HEK293 (cell line): Measurements from ENCODE around the gene RHOT2.

Source experiments
- SALL2 ChIP-seq: fragments of 450-650 bp; formaldehyde crosslinking; IDR thresholded peaks from 2 replicates; pipeline ENCODE4 v1.5.0; 2017; ENCODE audit warnings: missing biosample characterization, mild to moderate bottlenecking, missing genetic modification characterization, borderline replicate concordance
- SCRT2 ChIP-seq: fragments of 450-650 bp; formaldehyde crosslinking; IDR thresholded peaks from 2 replicates; pipeline ENCODE4 v1.5.1; 2016; ENCODE audit warnings: missing biosample characterization, missing genetic modification characterization
- SETDB1 ChIP-seq: IDR thresholded peaks from one replicate; pipeline ENCODE4 v1.6.1; 2017; ENCODE audit warnings: mild to moderate bottlenecking, low read length, moderate library complexity, mixed read lengths; ENCODE audit not compliant: insufficient read length
- SP2 ChIP-seq: fragments of 450-650 bp; formaldehyde crosslinking; IDR thresholded peaks from 2 replicates; pipeline ENCODE4 v1.5.1; 2016; ENCODE audit warnings: missing biosample characterization, missing genetic modification characterization
- SP3 ChIP-seq: fragments of 450-650 bp; formaldehyde crosslinking; IDR thresholded peaks from 2 replicates; pipeline ENCODE4 v1.5.1; 2016; ENCODE audit warnings: missing biosample characterization, missing genetic modification characterization
- TCF7L2 ChIP-seq: IDR thresholded peaks from 2 replicates; pipeline ENCODE4 v1.6.1; 2011; ENCODE audit warnings: low read depth, mild to moderate bottlenecking, inconsistent platforms, low read length, moderate library complexity, borderline replicate concordance
- ZNF16 ChIP-seq: fragments of 450-650 bp; formaldehyde crosslinking; IDR thresholded peaks from 2 replicates; pipeline ENCODE4 v1.5.1; 2016; ENCODE audit warnings: low read depth, missing biosample characterization, missing genetic modification characterization
- ZNF202 ChIP-seq: fragments of 450-650 bp; formaldehyde crosslinking; IDR thresholded peaks from 2 replicates; pipeline ENCODE4 v1.5.1; 2016; ENCODE audit warnings: missing biosample characterization, missing genetic modification characterization, borderline replicate concordance
- ZNF324 ChIP-seq: fragments of 450-650 bp; formaldehyde crosslinking; IDR thresholded peaks from 2 replicates; pipeline ENCODE4 v1.5.1; 2016; ENCODE audit warnings: missing biosample characterization, missing genetic modification characterization
- ZNF548 ChIP-seq: fragments of 450-650 bp; formaldehyde crosslinking; IDR thresholded peaks from 2 replicates; pipeline ENCODE4 v1.5.1; 2016; ENCODE audit warnings: missing biosample characterization, missing genetic modification characterization
- ZNF558 ChIP-seq: fragments of 450-650 bp; formaldehyde crosslinking; IDR thresholded peaks from 2 replicates; pipeline ENCODE4 v1.5.1; 2016; ENCODE audit warnings: missing biosample characterization, missing genetic modification characterization
- ZNF585B ChIP-seq: fragments of 450-650 bp; formaldehyde crosslinking; IDR thresholded peaks from 2 replicates; pipeline ENCODE4 v1.5.1; 2016; ENCODE audit warnings: missing biosample characterization, missing genetic modification characterization
- ZNF664 ChIP-seq: fragments of 450-650 bp; formaldehyde crosslinking; IDR thresholded peaks from 2 replicates; pipeline ENCODE4 v1.5.1; 2016; ENCODE audit warnings: missing biosample characterization, missing genetic modification characterization
- ZNF843 ChIP-seq: fragments of 450-650 bp; formaldehyde crosslinking; IDR thresholded peaks from 2 replicates; pipeline ENCODE4 v1.5.1; 2016; ENCODE audit warnings: missing biosample characterization, missing genetic modification characterization
- ZXDB ChIP-seq: fragments of 450-650 bp; formaldehyde crosslinking; IDR thresholded peaks from 2 replicates; pipeline ENCODE4 v1.5.1; 2016; ENCODE audit warnings: missing biosample characterization, missing genetic modification characterization
- TF ChIP-seq, protein P1 (sequence below): fragments of 450-650 bp; formaldehyde crosslinking; IDR thresholded peaks from 2 replicates; pipeline ENCODE4 v1.5.1; 2017; ENCODE audit warnings: missing biosample characterization, mild to moderate bottlenecking, missing genetic modification characterization, moderate library complexity
- TF ChIP-seq, protein P2 (sequence below): fragments of 450-650 bp; formaldehyde crosslinking; IDR thresholded peaks from 2 replicates; pipeline ENCODE4 v1.5.1; 2016; ENCODE audit warnings: missing biosample characterization, missing genetic modification characterization
- TF ChIP-seq, protein P3 (sequence below): fragments of 450-650 bp; formaldehyde crosslinking; IDR thresholded peaks from 2 replicates; pipeline ENCODE4 v1.5.1; 2017; ENCODE audit warnings: missing biosample characterization, missing genetic modification characterization
- TF ChIP-seq, protein P4 (sequence below): fragments of 450-650 bp; formaldehyde crosslinking; IDR thresholded peaks from 2 replicates; pipeline ENCODE4 v1.5.1; 2017; ENCODE audit warnings: missing biosample characterization, missing genetic modification characterization
- TF ChIP-seq, protein P5 (sequence below): fragments of 450-650 bp; formaldehyde crosslinking; IDR thresholded peaks from 2 replicates; pipeline ENCODE4 v1.5.1; 2016; ENCODE audit warnings: missing biosample characterization, missing genetic modification characterization
- TF ChIP-seq, protein P6 (sequence below): fragments of 450-650 bp; IDR thresholded peaks from 2 replicates; pipeline ENCODE4 v1.5.1; 2018; ENCODE audit warnings: missing biosample characterization, mild to moderate bottlenecking, missing genetic modification characterization
- TF ChIP-seq, protein P7 (sequence below): fragments of 450-650 bp; IDR thresholded peaks from 2 replicates; pipeline ENCODE4 v1.5.1; 2018; ENCODE audit warnings: missing biosample characterization, missing genetic modification characterization
- TF ChIP-seq, protein P8 (sequence below): fragments of 450-650 bp; formaldehyde crosslinking; IDR thresholded peaks from 2 replicates; pipeline ENCODE4 v1.5.1; 2016; ENCODE audit warnings: missing biosample characterization, missing genetic modification characterization

The RHOT2 gene

DNA sequence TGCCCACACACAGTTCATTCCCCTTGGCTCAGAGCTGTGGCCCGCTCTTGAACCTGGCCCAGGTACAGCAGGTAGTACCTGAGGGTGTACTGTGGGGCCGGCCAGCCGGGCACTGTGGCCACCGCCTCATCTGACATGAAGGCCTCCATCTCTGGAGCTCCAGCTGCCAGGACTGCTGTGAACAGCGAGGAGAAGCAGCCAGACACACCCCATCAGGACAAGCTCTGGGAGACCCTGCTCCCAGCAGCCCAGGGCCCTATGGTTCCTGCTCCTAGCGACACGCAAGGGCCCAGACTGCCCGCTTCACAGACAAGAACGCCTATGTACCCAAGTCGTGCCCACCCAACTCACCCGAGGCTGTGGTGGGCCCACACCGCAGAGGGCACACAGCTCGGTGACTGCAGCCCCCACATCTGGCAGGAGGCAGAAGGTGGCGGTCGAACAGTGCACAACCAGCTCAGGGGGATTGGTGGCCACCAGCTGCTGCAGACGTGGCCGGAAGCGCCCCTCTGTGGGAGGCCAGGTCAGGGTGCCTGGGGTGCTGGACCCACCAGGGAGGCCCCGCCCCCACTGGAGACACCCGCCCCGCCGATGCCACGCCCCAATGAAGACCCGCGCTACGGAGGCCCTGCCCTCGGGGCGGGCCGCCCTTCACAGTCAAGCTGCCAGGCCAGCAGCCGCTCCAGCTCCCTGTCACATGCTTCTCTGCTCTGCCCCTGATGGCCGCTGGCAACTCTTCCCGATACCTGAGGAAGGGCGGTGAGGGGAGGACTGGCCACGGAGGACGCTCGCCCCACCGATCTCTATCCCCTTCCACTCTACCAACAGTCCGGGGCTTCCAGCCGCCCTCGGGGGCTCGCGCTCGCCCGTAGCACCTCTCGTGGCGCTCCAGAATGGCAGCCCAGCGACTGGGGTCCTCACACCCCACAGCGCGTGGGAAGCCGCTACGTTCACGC is 11.2 kb downstream of the RHOT2 start (continued):
- no peak for TF ChIP-seq ZNF16 (tag by site-specific recombination)
- peak; percentile 81 for TF ChIP-seq SP2
- TF ChIP-seq, protein P1, sequence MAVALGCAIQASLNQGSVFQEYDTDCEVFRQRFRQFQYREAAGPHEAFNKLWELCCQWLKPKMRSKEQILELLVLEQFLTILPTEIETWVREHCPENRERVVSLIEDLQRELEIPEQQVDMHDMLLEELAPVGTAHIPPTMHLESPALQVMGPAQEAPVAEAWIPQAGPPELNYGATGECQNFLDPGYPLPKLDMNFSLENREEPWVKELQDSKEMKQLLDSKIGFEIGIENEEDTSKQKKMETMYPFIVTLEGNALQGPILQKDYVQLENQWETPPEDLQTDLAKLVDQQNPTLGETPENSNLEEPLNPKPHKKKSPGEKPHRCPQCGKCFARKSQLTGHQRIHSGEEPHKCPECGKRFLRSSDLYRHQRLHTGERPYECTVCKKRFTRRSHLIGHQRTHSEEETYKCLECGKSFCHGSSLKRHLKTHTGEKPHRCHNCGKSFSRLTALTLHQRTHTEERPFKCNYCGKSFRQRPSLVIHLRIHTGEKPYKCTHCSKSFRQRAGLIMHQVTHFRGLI (tag by site-specific recombination) = no peak
- TF ChIP-seq, protein P2, sequence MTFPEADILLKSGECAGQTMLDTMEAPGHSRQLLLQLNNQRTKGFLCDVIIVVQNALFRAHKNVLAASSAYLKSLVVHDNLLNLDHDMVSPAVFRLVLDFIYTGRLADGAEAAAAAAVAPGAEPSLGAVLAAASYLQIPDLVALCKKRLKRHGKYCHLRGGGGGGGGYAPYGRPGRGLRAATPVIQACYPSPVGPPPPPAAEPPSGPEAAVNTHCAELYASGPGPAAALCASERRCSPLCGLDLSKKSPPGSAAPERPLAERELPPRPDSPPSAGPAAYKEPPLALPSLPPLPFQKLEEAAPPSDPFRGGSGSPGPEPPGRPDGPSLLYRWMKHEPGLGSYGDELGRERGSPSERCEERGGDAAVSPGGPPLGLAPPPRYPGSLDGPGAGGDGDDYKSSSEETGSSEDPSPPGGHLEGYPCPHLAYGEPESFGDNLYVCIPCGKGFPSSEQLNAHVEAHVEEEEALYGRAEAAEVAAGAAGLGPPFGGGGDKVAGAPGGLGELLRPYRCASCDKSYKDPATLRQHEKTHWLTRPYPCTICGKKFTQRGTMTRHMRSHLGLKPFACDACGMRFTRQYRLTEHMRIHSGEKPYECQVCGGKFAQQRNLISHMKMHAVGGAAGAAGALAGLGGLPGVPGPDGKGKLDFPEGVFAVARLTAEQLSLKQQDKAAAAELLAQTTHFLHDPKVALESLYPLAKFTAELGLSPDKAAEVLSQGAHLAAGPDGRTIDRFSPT (tag by site-specific recombination) = peak; percentile 66
- TF ChIP-seq, protein P3, sequence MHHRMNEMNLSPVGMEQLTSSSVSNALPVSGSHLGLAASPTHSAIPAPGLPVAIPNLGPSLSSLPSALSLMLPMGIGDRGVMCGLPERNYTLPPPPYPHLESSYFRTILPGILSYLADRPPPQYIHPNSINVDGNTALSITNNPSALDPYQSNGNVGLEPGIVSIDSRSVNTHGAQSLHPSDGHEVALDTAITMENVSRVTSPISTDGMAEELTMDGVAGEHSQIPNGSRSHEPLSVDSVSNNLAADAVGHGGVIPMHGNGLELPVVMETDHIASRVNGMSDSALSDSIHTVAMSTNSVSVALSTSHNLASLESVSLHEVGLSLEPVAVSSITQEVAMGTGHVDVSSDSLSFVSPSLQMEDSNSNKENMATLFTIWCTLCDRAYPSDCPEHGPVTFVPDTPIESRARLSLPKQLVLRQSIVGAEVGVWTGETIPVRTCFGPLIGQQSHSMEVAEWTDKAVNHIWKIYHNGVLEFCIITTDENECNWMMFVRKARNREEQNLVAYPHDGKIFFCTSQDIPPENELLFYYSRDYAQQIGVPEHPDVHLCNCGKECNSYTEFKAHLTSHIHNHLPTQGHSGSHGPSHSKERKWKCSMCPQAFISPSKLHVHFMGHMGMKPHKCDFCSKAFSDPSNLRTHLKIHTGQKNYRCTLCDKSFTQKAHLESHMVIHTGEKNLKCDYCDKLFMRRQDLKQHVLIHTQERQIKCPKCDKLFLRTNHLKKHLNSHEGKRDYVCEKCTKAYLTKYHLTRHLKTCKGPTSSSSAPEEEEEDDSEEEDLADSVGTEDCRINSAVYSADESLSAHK (tag by site-specific recombination) = peak; percentile 12; the same call in 1 of the 2 replicates
- no peak for TF ChIP-seq TCF7L2
- TF ChIP-seq, protein P4, sequence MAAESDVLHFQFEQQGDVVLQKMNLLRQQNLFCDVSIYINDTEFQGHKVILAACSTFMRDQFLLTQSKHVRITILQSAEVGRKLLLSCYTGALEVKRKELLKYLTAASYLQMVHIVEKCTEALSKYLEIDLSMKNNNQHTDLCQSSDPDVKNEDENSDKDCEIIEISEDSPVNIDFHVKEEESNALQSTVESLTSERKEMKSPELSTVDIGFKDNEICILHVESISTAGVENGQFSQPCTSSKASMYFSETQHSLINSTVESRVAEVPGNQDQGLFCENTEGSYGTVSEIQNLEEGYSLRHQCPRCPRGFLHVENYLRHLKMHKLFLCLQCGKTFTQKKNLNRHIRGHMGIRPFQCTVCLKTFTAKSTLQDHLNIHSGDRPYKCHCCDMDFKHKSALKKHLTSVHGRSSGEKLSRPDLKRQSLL = peak; percentile 71; the same call in 1 of the 2 replicates
- no peak for TF ChIP-seq ZNF548 (tag by site-specific recombination)
- TF ChIP-seq SCRT2 (tag by site-specific recombination) = no peak
- TF ChIP-seq, protein P5, sequence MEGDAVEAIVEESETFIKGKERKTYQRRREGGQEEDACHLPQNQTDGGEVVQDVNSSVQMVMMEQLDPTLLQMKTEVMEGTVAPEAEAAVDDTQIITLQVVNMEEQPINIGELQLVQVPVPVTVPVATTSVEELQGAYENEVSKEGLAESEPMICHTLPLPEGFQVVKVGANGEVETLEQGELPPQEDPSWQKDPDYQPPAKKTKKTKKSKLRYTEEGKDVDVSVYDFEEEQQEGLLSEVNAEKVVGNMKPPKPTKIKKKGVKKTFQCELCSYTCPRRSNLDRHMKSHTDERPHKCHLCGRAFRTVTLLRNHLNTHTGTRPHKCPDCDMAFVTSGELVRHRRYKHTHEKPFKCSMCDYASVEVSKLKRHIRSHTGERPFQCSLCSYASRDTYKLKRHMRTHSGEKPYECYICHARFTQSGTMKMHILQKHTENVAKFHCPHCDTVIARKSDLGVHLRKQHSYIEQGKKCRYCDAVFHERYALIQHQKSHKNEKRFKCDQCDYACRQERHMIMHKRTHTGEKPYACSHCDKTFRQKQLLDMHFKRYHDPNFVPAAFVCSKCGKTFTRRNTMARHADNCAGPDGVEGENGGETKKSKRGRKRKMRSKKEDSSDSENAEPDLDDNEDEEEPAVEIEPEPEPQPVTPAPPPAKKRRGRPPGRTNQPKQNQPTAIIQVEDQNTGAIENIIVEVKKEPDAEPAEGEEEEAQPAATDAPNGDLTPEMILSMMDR = no peak
- no peak for TF ChIP-seq ZNF585B (tag by site-specific recombination)
- no peak for TF ChIP-seq ZNF843 (tag by site-specific recombination)
- no peak for TF ChIP-seq ZNF558 (tag by site-specific recombination)
- TF ChIP-seq ZNF202 (tag by site-specific recombination) = no peak
- no peak for TF ChIP-seq SALL2 (tag by site-specific recombination)
- TF ChIP-seq, protein P6, sequence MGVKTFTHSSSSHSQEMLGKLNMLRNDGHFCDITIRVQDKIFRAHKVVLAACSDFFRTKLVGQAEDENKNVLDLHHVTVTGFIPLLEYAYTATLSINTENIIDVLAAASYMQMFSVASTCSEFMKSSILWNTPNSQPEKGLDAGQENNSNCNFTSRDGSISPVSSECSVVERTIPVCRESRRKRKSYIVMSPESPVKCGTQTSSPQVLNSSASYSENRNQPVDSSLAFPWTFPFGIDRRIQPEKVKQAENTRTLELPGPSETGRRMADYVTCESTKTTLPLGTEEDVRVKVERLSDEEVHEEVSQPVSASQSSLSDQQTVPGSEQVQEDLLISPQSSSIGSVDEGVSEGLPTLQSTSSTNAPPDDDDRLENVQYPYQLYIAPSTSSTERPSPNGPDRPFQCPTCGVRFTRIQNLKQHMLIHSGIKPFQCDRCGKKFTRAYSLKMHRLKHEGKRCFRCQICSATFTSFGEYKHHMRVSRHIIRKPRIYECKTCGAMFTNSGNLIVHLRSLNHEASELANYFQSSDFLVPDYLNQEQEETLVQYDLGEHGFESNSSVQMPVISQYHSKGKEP = no peak
- TF ChIP-seq, protein P7, sequence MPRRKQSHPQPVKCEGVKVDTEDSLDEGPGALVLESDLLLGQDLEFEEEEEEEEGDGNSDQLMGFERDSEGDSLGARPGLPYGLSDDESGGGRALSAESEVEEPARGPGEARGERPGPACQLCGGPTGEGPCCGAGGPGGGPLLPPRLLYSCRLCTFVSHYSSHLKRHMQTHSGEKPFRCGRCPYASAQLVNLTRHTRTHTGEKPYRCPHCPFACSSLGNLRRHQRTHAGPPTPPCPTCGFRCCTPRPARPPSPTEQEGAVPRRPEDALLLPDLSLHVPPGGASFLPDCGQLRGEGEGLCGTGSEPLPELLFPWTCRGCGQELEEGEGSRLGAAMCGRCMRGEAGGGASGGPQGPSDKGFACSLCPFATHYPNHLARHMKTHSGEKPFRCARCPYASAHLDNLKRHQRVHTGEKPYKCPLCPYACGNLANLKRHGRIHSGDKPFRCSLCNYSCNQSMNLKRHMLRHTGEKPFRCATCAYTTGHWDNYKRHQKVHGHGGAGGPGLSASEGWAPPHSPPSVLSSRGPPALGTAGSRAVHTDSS (tag by site-specific recombination) = no peak
- no peak for TF ChIP-seq ZNF664
- TF ChIP-seq ZNF324 (tag by site-specific recombination) = no peak
- TF ChIP-seq ZXDB (tag by site-specific recombination) = peak; percentile 97
- peak; percentile 88 for TF ChIP-seq SP3
- TF ChIP-seq, protein P8, sequence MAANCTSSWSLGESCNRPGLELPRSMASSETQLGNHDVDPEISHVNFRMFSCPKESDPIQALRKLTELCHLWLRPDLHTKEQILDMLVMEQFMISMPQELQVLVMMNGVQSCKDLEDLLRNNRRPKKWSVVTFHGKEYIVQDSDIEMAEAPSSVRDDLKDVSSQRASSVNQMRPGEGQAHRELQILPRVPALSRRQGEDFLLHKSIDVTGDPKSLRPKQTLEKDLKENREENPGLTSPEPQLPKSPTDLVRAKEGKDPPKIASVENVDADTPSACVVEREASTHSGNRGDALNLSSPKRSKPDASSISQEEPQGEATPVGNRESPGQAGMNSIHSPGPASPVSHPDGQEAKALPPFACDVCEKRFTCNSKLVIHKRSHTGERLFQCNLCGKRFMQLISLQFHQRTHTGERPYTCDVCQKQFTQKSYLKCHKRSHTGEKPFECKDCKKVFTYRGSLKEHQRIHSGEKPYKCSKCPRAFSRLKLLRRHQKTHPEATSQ = no peak
- TF ChIP-seq SETDB1 = no peak
